Upper lobe of left lung (tissue), 4 donors: ENCODE results near the gene PLA2G4A.

Experiments
- POLR2AphosphoS5 ChIP-seq, 2 donors: sonication (generic); formaldehyde crosslinking; IDR thresholded peaks; one replicate each; pipeline ENCODE4 v1.5.1; 2017; ENCODE audit warnings: antibody characterized with exemption in 2 of 2
- TF ChIP-seq, protein P1 (sequence below), 6 experiments: fragments of 450-650 bp in 4 of 6; fragments of 200-600 bp in 2 of 6; sonication (generic) in 2 of 6; IDR thresholded peaks; one replicate each; pipeline ENCODE4 v1.5.1; 2016 to 2019; ENCODE audit warnings: antibody characterized with exemption in 6 of 6

DNA sequence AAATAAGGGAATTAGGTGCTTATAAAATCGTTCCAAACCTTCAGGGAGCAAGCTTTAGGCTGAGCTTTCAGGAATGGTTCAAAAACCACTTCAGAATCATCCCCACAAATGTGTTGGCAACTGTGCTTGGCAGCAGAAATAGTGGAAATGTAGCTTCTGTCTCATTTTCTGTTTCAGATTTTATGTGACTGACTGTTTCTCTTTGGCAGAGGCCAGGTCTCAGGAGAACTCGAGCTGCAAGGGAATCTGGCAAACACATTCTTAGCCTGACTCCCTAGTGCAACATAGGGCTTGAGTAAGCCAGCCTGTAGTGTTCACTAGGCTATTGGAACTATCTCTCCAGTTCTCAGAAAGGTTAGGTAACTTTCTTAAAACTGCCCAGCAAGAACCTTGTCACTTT lies 128.6 kb downstream of the PLA2G4A start:
- TF ChIP-seq, protein P1, sequence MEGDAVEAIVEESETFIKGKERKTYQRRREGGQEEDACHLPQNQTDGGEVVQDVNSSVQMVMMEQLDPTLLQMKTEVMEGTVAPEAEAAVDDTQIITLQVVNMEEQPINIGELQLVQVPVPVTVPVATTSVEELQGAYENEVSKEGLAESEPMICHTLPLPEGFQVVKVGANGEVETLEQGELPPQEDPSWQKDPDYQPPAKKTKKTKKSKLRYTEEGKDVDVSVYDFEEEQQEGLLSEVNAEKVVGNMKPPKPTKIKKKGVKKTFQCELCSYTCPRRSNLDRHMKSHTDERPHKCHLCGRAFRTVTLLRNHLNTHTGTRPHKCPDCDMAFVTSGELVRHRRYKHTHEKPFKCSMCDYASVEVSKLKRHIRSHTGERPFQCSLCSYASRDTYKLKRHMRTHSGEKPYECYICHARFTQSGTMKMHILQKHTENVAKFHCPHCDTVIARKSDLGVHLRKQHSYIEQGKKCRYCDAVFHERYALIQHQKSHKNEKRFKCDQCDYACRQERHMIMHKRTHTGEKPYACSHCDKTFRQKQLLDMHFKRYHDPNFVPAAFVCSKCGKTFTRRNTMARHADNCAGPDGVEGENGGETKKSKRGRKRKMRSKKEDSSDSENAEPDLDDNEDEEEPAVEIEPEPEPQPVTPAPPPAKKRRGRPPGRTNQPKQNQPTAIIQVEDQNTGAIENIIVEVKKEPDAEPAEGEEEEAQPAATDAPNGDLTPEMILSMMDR (IDR thresholded peaks at IDR 0.05), result no peak
- TF ChIP-seq POLR2AphosphoS5 (IDR thresholded peaks at IDR 0.05), result no peak
